Caco-2 (cell line): ENCODE results near the gene CCDC34. TPM values are rescaled to one million over a fixed set of nuclear protein-coding genes. Genes with fewer than 3 reads are reported as not detected.

Experiments used
- BruUV-seq: library from RNA; stranded (reverse); fragments of 400-500 nt; replicated peaks from 2 replicates; lab custom pipeline; 2021; lab: Mats Ljungman, UMichigan
- CTCF ChIA-PET: fragments of 300-600 bp; sonication (Branson Sonifier 250); formaldehyde crosslinking; loops from one replicate; lab custom pipeline; 2022; ENCODE audit warnings: antibody characterized with exemption; lab: Charles Lee
- POLR2A ChIA-PET: fragments of 300-600 bp; sonication (Branson Sonifier 250); formaldehyde crosslinking; loops from one replicate; lab custom pipeline; 2022; ENCODE audit warnings: antibody characterized with exemption; lab: Charles Lee
- DNase-seq, 2 experiments: peaks; one replicate each; pipeline versions ENCODE4 v3.0.0 to v3.0.0-alpha.2; 2020 to 2022
- H3K27me3 ChIP-seq: replicated peaks from 2 replicates; pipeline ENCODE4 v1.6.0; 2011; ENCODE audit warnings: low read length; ENCODE audit not compliant: control insufficient read depth, insufficient read depth
- H3K36me3 ChIP-seq: 2 replicates; pipeline ENCODE4 v1.5.1; 2011; ENCODE audit warnings: low read length; ENCODE audit not compliant: control insufficient read depth, insufficient read depth
- H3K4me1 ChIP-seq: fragments of 250-450 bp; sonication (Bioruptor Pico); 2 replicates; pipeline ENCODE4 v1.5.1; 2020; ENCODE audit warnings: mild to moderate bottlenecking
- H3K4me3 ChIP-seq: 2 replicates; pipeline ENCODE4 v1.5.1; 2011; ENCODE audit warnings: low read depth, mild to moderate bottlenecking, control low read depth, low read length
- H3K9me3 ChIP-seq: fragments of 250-450 bp; sonication (Bioruptor Pico); 2 replicates; pipeline ENCODE4 v1.5.1; 2020; ENCODE audit warnings: mild to moderate bottlenecking, moderate library complexity
- H3K27ac Mint-ChIP-seq: one replicate; pipeline ENCODE4 v1.8.0; 2022; ENCODE audit warnings: mixed read lengths; ENCODE audit not compliant: unreplicated experiment
- H3K27me3 Mint-ChIP-seq: one replicate; pipeline ENCODE4 v1.8.0; 2022; ENCODE audit warnings: mixed read lengths; ENCODE audit not compliant: insufficient read depth, unreplicated experiment
- H3K36me3 Mint-ChIP-seq: one replicate; pipeline ENCODE4 v1.8.0; 2022; ENCODE audit warnings: mild to moderate bottlenecking, mixed read lengths; ENCODE audit not compliant: insufficient read depth, unreplicated experiment
- H3K4me1 Mint-ChIP-seq: one replicate; pipeline ENCODE4 v1.8.0; 2022; ENCODE audit warnings: low read depth, mixed read lengths; ENCODE audit not compliant: unreplicated experiment
- H3K4me3 Mint-ChIP-seq: one replicate; pipeline ENCODE4 v1.8.0; 2022; ENCODE audit warnings: mild to moderate bottlenecking, moderate library complexity, mixed read lengths; ENCODE audit not compliant: unreplicated experiment
- H3K9me3 Mint-ChIP-seq: one replicate; pipeline ENCODE4 v1.8.0; 2022; ENCODE audit warnings: mixed read lengths; ENCODE audit not compliant: unreplicated experiment
- CTCF ChIP-seq, 2 experiments: fragments of 200-600 bp in 1 of 2; IDR thresholded peaks; 1 replicate in 1 of 2; 2 replicates in 1 of 2; pipeline versions ENCODE4 v1.5.1 to v1.8.0; 2011 to 2022; ENCODE audit warnings: antibody characterized with exemption in 1 of 2, control low read depth in 1 of 2, inconsistent platforms in 1 of 2, low read depth in 1 of 2, low read length in 1 of 2, mild to moderate bottlenecking in 1 of 2, moderate library complexity in 1 of 2; ENCODE audit not compliant: insufficient read depth in 1 of 2, severe bottlenecking in 1 of 2, unreplicated experiment in 1 of 2
- intact Hi-C: fragments of 100-400 bp; cut with micrococcal nuclease; formaldehyde crosslinking; loops from one replicate; pipeline ENCODE4 v1.10.0; 2022; ENCODE audit not compliant: unreplicated experiment
- total RNA-seq: library from RNA; stranded (reverse); gene quantifications from 2 replicates; pipeline ENCODE4 v1.2.3, GENCODE V29; 2022

The CCDC34 gene
- total RNA-seq, 1 experiment from 2014 or later: 25.7 TPM

GRCh38 chr11:27290261-27291050, 72.6 kb downstream of the CCDC34 start:
- no peak for DNase-seq
- CTCF ChIA-PET: no interaction called here
- Histone ChIP-seq H3K4me3 (no peak overlapping the region), H3K9me3 (peaks cover 21% of the 10 kb centered on the region), H3K4me1 (no peaks in the 10 kb centered on the region), H3K36me3 (no peaks in the 10 kb centered on the region), H3K27me3 (no peaks in the 10 kb centered on the region)
- no TSS peak for BruUV-seq
- H3K4me1 Mint-ChIP-seq: peaks cover 12% of the 10 kb centered on the region
- H3K4me3 Mint-ChIP-seq: no peak overlapping the region
- H3K27ac Mint-ChIP-seq: no peak overlapping the region
- H3K27me3 Mint-ChIP-seq: no peaks in the 10 kb centered on the region
- intact Hi-C loops: no loop called here
- H3K36me3 Mint-ChIP-seq: no peaks in the 10 kb centered on the region
- POLR2A ChIA-PET: no interaction called here
- peaks cover 40% of the 10 kb centered on the region for H3K9me3 Mint-ChIP-seq
- TF ChIP-seq CTCF (IDR thresholded peaks at IDR 0.05; ENCODE audit: insufficient read depth in 1 of 2, low read depth in 1 of 2, low read length in 1 of 2, severe bottlenecking in 1 of 2, unreplicated experiment in 1 of 2): no peak

Other genes starting within 250 kb of the CCDC34 start
- 34.7 and 37.1 TPM in 2 replicates for gene LGR4, start 109.6 kb upstream of the CCDC34 start, total RNA-seq
- gene LIN7C, start 143.6 kb upstream of the CCDC34 start, total RNA-seq: 35.9 and 39.8 TPM in 2 replicates